Liver (tissue), 9 donors: ENCODE results near the gene TCERG1L. TPM values are rescaled to one million over a fixed set of nuclear protein-coding genes. Genes with fewer than 3 reads are reported as not detected.
A peak's percentile ranks its signal among the peaks of the same experiment; 100 is the strongest.

Source experiments
- DNase-seq: peaks from one replicate; pipeline ENCODE4 v3.0.0-alpha.2; 2017; ENCODE audit warnings: low spot score
- H3K27ac ChIP-seq, 2 donors: one replicate each; pipeline ENCODE4 v1.7.0; 2013; ENCODE audit warnings: inconsistent platforms in 2 of 2, low read length in 2 of 2, control low read depth in 1 of 2, low read depth in 1 of 2, mild to moderate bottlenecking in 1 of 2
- H3K27me3 ChIP-seq, 4 donors: one replicate each; pipeline versions ENCODE4 v1.6.1 to v1.7.0; 2013; ENCODE audit warnings: low read length in 3 of 4, inconsistent platforms in 1 of 4, mild to moderate bottlenecking in 1 of 4, moderate library complexity in 1 of 4; ENCODE audit not compliant: control insufficient read depth in 4 of 4, insufficient read depth in 4 of 4
- H3K36me3 ChIP-seq, 4 donors: one replicate each; pipeline versions ENCODE4 v1.6.1 to v1.7.0; 2013; ENCODE audit warnings: low read length in 3 of 4, mild to moderate bottlenecking in 3 of 4, low read depth in 1 of 4, moderate library complexity in 1 of 4; ENCODE audit not compliant: control insufficient read depth in 4 of 4, insufficient read depth in 3 of 4
- H3K4me1 ChIP-seq, 4 donors: one replicate each; pipeline versions ENCODE4 v1.6.1 to v1.7.0; 2013; ENCODE audit warnings: low read length in 3 of 4, mild to moderate bottlenecking in 3 of 4, moderate library complexity in 1 of 4; ENCODE audit not compliant: control insufficient read depth in 4 of 4, insufficient read depth in 4 of 4
- H3K4me3 ChIP-seq, 3 donors: one replicate each; pipeline versions ENCODE4 v1.6.1 to v1.7.0; 2013; ENCODE audit warnings: low read length in 3 of 3, control low read depth in 1 of 3, low read depth in 1 of 3, mild to moderate bottlenecking in 1 of 3
- H3K9ac ChIP-seq, 2 donors: one replicate each; pipeline ENCODE4 v1.7.0; 2013; ENCODE audit warnings: low read length in 2 of 2, mild to moderate bottlenecking in 2 of 2, moderate library complexity in 2 of 2, control low read depth in 1 of 2, low read depth in 1 of 2
- H3K9me3 ChIP-seq, 4 donors: one replicate each; pipeline versions ENCODE4 v1.6.1 to v1.7.0; 2013; ENCODE audit warnings: low read length in 3 of 4; ENCODE audit not compliant: control insufficient read depth in 4 of 4
- EGR1 ChIP-seq, 2 donors: IDR thresholded peaks; 2 replicates each; pipeline ENCODE4 v1.6.1; 2016 to 2018; ENCODE audit warnings: antibody characterized with exemption in 2 of 2, low read depth in 2 of 2
- FOXA2 ChIP-seq: IDR thresholded peaks from 2 replicates; pipeline ENCODE4 v1.6.1; 2016; ENCODE audit warnings: antibody characterized with exemption
- HNF4A ChIP-seq, 2 donors: conservative IDR thresholded peaks; 2 replicates each; pipeline ENCODE4 v1.6.1; 2016; ENCODE audit warnings: antibody characterized with exemption in 2 of 2, mild to moderate bottlenecking in 2 of 2
- HNF4G ChIP-seq: IDR thresholded peaks from 2 replicates; pipeline ENCODE4 v1.6.1; 2016; ENCODE audit warnings: antibody characterized with exemption
- NR2F2 ChIP-seq: IDR thresholded peaks from 2 replicates; pipeline ENCODE4 v1.6.1; 2016; ENCODE audit warnings: antibody characterized with exemption
- RAD21 ChIP-seq, 2 donors: IDR thresholded peaks; 2 replicates each; pipeline ENCODE4 v1.6.1; 2016; ENCODE audit warnings: antibody characterized with exemption in 2 of 2, mild to moderate bottlenecking in 2 of 2
- RXRA ChIP-seq, 2 donors: IDR thresholded peaks; 2 replicates each; pipeline ENCODE4 v1.6.1; 2017 to 2018; ENCODE audit warnings: antibody characterized with exemption in 2 of 2, mild to moderate bottlenecking in 1 of 2
- SP1 ChIP-seq: IDR thresholded peaks from 2 replicates; pipeline ENCODE4 v1.6.1; 2018; ENCODE audit warnings: antibody characterized with exemption, mild to moderate bottlenecking
- TAF1 ChIP-seq: conservative IDR thresholded peaks from 2 replicates; pipeline ENCODE4 v1.6.1; 2016; ENCODE audit warnings: antibody characterized with exemption, mild to moderate bottlenecking
- YY1 ChIP-seq: IDR thresholded peaks from 2 replicates; pipeline ENCODE4 v1.6.1; 2016; ENCODE audit warnings: antibody characterized with exemption, mild to moderate bottlenecking
- WGBS: extraction: QIAGEN DNeasy Blood & Tissue Kit; methylation state at CpG from one replicate; pipeline ENCODE4 v1.1.7; 2013; 5-methylcytosine and 5-hydroxymethylcytosine counted together
- polyA plus RNA-seq, 2 donors: library from polyadenylated mRNA; stranded (reverse) in 1 of 2; unstranded in 1 of 2; fragments of 200-250 nt in 1 of 2; fragments of >200 nt in 1 of 2; fragmentation: Nextera tagmentation in 1 of 2; extraction: Ambion mirVana in 1 of 2; gene quantifications; one replicate each; pipeline versions ENCODE4 v1.2.1 to v1.2.3, GENCODE V29; 2013 to 2015
- total RNA-seq, 2 donors: library from RNA; depleted of rRNA; stranded (reverse); fragments of >200 nt; gene quantifications; one replicate each; pipeline ENCODE4 v1.2.3, GENCODE V29; 2014
- TF ChIP-seq, protein P1 (sequence below): IDR thresholded peaks from 2 replicates; pipeline ENCODE4 v1.6.1; 2016; ENCODE audit warnings: antibody characterized with exemption
- TF ChIP-seq, protein P2 (sequence below): fragments of 150-350 bp; IDR thresholded peaks from 2 replicates; pipeline ENCODE4 v1.5.1; 2017; ENCODE audit warnings: improper control_type of control experiment, low read depth, low read length; ENCODE audit not compliant: missing input control
- TF ChIP-seq, protein P3 (sequence below): IDR thresholded peaks from 2 replicates; pipeline ENCODE4 v1.6.1; 2016; ENCODE audit warnings: antibody characterized with exemption
- TF ChIP-seq, protein P4 (sequence below): IDR thresholded peaks from 2 replicates; pipeline ENCODE4 v1.6.1; 2016; ENCODE audit warnings: antibody characterized with exemption, mild to moderate bottlenecking
- donor health status: healthy.
- donor health status: healthy.
- donor health status: healthy.
- donor health status: healthy.
- donor health status: healthy.

The TCERG1L gene
- total and polyA plus RNA-seq, 4 donors: not detected

DNA sequence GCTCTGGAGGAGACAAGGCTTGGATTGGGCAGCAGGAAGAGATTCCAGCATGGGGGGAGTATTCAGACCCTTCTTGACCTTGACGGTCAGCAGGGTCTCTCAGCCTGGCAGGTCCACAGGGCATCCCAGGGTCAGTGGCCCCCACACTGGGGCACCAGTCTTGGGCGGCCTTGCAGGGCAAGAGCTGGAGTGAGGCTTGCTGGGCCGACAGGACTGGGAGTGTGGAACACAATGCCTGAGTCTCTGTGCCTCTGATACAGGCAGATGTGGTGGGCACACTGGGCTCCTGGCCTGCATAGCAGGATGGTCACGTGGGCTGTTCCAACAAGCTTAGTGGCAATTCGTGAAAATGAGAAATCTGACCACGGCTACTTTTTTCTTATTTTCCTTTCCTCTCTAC lies 229.7 kb downstream of the TCERG1L start:
- WGBS: 72% methylated on average over 6 of the region's 6 CpGs
- Histone ChIP-seq H3K4me1 (peaks cover 0 to 2% (median 0%) of the 10 kb centered on the region in 4 donors), H3K9ac (no peak overlapping the region), H3K4me3 (no peak overlapping the region), H3K27ac (no peak overlapping the region), H3K27me3 (no peaks in the 10 kb centered on the region), H3K9me3 (no peaks in the 10 kb centered on the region), H3K36me3 (no peaks in the 10 kb centered on the region)
- no peak for TF ChIP-seq EGR1 (IDR thresholded peaks at IDR 0.05; ENCODE audit: low read depth in 2 of 2)
- TF ChIP-seq NR2F2: peak; percentile 6
- no peak for DNase-seq

DNA sequence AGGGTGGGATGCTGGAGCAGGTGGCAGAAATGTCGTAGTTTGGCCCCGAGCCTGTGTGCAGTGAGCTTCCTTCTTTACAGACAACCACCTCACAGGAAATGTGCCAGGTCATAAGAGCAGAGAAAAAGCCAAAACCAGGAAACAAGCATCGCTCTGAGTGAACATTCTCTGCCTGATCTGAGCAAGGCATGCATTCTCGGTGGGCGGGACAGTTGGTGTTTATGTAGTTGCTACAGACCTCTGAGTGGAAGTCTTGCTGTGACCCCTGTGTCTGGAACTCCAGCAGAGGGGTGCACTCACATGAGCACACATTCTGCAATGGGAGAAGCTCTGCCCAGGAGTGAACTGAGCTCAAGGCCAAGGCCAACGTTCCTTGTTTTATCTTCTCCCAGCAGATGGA lies 230.1 kb downstream of the TCERG1L start:
- Histone ChIP-seq H3K27ac (no peak overlapping the region), H3K36me3 (no peaks in the 10 kb centered on the region), H3K9ac (no peak overlapping the region), H3K9me3 (no peaks in the 10 kb centered on the region), H3K4me3 (no peak overlapping the region), H3K4me1 (peaks cover 0 to 2% (median 0%) of the 10 kb centered on the region in 4 donors), H3K27me3 (no peaks in the 10 kb centered on the region)
- no peak for DNase-seq
- TF ChIP-seq NR2F2 (peak; percentile 57), SP1 (no peak), RXRA (IDR thresholded peaks at IDR 0.05) (no peak), FOXA2 (no peak), YY1 (no peak), HNF4G (no peak)
- TF ChIP-seq, protein P1, sequence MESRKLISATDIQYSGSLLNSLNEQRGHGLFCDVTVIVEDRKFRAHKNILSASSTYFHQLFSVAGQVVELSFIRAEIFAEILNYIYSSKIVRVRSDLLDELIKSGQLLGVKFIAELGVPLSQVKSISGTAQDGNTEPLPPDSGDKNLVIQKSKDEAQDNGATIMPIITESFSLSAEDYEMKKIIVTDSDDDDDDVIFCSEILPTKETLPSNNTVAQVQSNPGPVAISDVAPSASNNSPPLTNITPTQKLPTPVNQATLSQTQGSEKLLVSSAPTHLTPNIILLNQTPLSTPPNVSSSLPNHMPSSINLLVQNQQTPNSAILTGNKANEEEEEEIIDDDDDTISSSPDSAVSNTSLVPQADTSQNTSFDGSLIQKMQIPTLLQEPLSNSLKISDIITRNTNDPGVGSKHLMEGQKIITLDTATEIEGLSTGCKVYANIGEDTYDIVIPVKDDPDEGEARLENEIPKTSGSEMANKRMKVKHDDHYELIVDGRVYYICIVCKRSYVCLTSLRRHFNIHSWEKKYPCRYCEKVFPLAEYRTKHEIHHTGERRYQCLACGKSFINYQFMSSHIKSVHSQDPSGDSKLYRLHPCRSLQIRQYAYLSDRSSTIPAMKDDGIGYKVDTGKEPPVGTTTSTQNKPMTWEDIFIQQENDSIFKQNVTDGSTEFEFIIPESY: no peak
- 49% methylated on average over 6 of the region's 6 CpGs for WGBS

DNA sequence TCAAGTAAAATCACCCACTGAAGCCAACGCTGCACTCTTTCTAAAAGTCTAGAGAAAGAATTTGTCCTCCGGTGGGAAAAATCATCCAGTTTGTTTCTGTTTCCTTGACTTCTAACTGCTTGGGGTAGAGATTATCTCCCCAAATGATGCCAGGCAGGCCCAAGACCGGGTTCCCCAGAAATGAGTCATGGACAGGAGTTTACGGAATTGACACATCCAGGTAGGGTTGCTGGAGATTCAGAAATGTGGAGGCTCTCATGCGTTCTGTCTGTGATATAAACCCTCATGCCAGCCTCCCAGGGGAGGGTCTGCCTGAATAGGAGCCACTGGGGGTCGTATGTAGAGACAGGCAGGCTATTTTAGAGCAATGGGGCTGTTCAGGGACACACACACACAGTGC lies 230.9 kb downstream of the TCERG1L start:
- no peak overlapping the region for H3K4me3 ChIP-seq
- no peak for TF ChIP-seq YY1
- H3K9me3 ChIP-seq: no peaks in the 10 kb centered on the region
- peaks cover 0 to 2% (median 0%) of the 10 kb centered on the region in 4 donors for H3K4me1 ChIP-seq
- no peak for DNase-seq
- no peak overlapping the region for H3K9ac ChIP-seq
- no peak overlapping the region for H3K27ac ChIP-seq
- H3K36me3 ChIP-seq: no peaks in the 10 kb centered on the region
- no peaks in the 10 kb centered on the region for H3K27me3 ChIP-seq
- 75% methylated on average over 6 of the region's 6 CpGs for WGBS

DNA sequence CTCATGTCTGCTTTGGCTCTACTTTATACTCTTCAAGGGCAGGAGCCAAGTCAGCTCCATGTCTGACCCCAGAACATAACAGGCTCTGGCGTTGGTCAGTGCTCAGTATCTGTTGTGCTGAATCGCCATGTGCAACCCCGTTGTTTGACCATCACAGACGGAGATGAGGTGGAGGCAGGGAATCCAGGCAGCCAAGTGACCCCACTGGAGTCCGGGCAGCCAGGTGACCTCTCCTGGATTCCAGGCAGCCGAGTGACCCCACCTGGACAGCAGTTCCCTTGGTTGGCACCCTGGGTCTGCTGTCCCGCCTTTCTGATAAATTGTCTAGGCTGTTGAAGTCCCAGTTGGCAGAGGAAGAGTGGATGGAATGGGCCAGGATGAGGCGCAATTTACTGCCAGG lies 232.2 kb downstream of the TCERG1L start:
- Histone ChIP-seq H3K9ac (no peak overlapping the region), H3K4me1 (peaks cover 0 to 2% (median 0%) of the 10 kb centered on the region in 4 donors), H3K4me3 (no peak overlapping the region), H3K27ac (no peak overlapping the region), H3K36me3 (no peaks in the 10 kb centered on the region), H3K27me3 (no peaks in the 10 kb centered on the region), H3K9me3 (no peaks in the 10 kb centered on the region)
- no peak for DNase-seq
- 82% methylated on average over 8 of the region's 8 CpGs for WGBS
- TF ChIP-seq RXRA (IDR thresholded peaks at IDR 0.05): no peak
- no peak for TF ChIP-seq SP1
- no peak for TF ChIP-seq YY1
- TF ChIP-seq, protein P2, sequence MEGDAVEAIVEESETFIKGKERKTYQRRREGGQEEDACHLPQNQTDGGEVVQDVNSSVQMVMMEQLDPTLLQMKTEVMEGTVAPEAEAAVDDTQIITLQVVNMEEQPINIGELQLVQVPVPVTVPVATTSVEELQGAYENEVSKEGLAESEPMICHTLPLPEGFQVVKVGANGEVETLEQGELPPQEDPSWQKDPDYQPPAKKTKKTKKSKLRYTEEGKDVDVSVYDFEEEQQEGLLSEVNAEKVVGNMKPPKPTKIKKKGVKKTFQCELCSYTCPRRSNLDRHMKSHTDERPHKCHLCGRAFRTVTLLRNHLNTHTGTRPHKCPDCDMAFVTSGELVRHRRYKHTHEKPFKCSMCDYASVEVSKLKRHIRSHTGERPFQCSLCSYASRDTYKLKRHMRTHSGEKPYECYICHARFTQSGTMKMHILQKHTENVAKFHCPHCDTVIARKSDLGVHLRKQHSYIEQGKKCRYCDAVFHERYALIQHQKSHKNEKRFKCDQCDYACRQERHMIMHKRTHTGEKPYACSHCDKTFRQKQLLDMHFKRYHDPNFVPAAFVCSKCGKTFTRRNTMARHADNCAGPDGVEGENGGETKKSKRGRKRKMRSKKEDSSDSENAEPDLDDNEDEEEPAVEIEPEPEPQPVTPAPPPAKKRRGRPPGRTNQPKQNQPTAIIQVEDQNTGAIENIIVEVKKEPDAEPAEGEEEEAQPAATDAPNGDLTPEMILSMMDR: no peak
- TF ChIP-seq, protein P3, sequence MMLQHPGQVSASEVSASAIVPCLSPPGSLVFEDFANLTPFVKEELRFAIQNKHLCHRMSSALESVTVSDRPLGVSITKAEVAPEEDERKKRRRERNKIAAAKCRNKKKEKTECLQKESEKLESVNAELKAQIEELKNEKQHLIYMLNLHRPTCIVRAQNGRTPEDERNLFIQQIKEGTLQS: no peak
- TF ChIP-seq EGR1 (IDR thresholded peaks at IDR 0.05; ENCODE audit: low read depth in 2 of 2): no peak
- TF ChIP-seq HNF4A (conservative IDR thresholded peaks at IDR 0.05): no peak
- TF ChIP-seq, protein P1: no peak
- no peak for TF ChIP-seq NR2F2
- no peak for TF ChIP-seq RAD21 (IDR thresholded peaks at IDR 0.05)
- no peak for TF ChIP-seq HNF4G
- TF ChIP-seq, protein P4, sequence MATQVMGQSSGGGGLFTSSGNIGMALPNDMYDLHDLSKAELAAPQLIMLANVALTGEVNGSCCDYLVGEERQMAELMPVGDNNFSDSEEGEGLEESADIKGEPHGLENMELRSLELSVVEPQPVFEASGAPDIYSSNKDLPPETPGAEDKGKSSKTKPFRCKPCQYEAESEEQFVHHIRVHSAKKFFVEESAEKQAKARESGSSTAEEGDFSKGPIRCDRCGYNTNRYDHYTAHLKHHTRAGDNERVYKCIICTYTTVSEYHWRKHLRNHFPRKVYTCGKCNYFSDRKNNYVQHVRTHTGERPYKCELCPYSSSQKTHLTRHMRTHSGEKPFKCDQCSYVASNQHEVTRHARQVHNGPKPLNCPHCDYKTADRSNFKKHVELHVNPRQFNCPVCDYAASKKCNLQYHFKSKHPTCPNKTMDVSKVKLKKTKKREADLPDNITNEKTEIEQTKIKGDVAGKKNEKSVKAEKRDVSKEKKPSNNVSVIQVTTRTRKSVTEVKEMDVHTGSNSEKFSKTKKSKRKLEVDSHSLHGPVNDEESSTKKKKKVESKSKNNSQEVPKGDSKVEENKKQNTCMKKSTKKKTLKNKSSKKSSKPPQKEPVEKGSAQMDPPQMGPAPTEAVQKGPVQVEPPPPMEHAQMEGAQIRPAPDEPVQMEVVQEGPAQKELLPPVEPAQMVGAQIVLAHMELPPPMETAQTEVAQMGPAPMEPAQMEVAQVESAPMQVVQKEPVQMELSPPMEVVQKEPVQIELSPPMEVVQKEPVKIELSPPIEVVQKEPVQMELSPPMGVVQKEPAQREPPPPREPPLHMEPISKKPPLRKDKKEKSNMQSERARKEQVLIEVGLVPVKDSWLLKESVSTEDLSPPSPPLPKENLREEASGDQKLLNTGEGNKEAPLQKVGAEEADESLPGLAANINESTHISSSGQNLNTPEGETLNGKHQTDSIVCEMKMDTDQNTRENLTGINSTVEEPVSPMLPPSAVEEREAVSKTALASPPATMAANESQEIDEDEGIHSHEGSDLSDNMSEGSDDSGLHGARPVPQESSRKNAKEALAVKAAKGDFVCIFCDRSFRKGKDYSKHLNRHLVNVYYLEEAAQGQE: no peak
- TF ChIP-seq TAF1: no peak
